ENCODE data around the gene LMOD2.

DNA sequence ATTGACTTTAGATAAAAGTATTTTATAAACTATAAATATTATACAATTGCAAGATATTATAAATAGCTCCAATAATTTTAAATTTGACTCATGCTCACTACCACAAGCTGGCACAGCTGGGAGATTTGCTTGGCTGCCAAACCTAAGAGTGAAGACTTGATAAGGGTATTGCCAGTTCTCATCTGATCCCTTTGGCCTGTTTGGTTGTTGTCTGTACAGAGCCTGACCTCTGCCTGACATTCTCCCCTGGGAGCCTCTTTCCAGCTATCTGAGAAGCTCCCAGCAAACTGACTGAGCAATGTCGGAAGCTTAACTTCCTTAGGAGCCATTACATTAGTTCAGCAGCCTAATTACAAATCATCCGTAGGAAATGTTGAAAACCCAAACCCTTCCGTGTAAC is 10.2 kb upstream of the LMOD2 start:
- TF ChIP-seq, protein P1, sequence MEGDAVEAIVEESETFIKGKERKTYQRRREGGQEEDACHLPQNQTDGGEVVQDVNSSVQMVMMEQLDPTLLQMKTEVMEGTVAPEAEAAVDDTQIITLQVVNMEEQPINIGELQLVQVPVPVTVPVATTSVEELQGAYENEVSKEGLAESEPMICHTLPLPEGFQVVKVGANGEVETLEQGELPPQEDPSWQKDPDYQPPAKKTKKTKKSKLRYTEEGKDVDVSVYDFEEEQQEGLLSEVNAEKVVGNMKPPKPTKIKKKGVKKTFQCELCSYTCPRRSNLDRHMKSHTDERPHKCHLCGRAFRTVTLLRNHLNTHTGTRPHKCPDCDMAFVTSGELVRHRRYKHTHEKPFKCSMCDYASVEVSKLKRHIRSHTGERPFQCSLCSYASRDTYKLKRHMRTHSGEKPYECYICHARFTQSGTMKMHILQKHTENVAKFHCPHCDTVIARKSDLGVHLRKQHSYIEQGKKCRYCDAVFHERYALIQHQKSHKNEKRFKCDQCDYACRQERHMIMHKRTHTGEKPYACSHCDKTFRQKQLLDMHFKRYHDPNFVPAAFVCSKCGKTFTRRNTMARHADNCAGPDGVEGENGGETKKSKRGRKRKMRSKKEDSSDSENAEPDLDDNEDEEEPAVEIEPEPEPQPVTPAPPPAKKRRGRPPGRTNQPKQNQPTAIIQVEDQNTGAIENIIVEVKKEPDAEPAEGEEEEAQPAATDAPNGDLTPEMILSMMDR (IDR thresholded peaks at IDR 0.05; ENCODE audit: low read depth, low read length) = no peak
- TF ChIP-seq EZH2phosphoT487 (IDR thresholded peaks at IDR 0.05; ENCODE audit: low read depth) = no peak

All from OCI-LY3 (cell line).